Retinal pigment epithelial cell (primary cell): Measurements from ENCODE around the gene TCHHL1.
"Not testable (repeated sequence)": the region's sequence is repeated elsewhere in the genome, so short reads cannot be mapped to it uniquely, and the experiment has no call there.

Experiments used
- DNase-seq: peaks from one replicate; pipeline ENCODE4 v3.0.0-alpha.2; 2010; ENCODE audit warnings: low read depth
- H3K4me3 ChIP-seq: 2 replicates; pipeline ENCODE4 v1.5.1; 2011; ENCODE audit warnings: mild to moderate bottlenecking, low read length, control low read depth, moderate library complexity
- CTCF ChIP-seq: conservative IDR thresholded peaks from 2 replicates; pipeline ENCODE4 v1.5.1; 2011; ENCODE audit warnings: low read depth, low read length, control low read depth, inconsistent platforms

The TCHHL1 gene

DNA sequence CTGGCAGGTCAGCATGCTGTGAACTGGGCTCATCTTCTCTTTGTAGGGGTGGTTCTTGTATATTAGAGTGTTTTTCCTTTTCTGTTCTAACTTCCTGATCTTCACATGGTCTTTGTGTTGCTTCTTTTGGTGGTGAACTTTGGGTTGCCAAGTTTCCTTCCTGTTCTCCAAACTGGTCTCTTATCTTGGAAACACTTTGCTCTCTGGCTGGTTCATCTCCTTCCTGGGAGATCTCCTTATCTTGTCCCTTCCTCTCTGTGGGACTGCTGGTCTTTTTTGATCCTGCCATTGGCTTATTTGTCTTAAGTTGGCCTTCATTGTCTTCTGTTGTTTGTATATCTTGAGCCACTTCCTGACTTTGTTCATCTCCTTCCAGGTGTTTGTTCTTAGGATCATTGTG lies 2.1 kb downstream of the TCHHL1 start:
- no peak overlapping the region for H3K4me3 ChIP-seq
- no peak for DNase-seq
- no peak for TF ChIP-seq CTCF

GRCh38 chr1:152084853-152085252 lies 4.0 kb downstream of the TCHHL1 start:
- no peak overlapping the region for H3K4me3 ChIP-seq
- DNase-seq, result no peak
- no peak for TF ChIP-seq CTCF

- DNase-seq, H3K4me3 ChIP-seq: not testable (repeated sequence)
Observed at GRCh38 chr1:152081026-152081425, 7.8 kb downstream of the TCHHL1 start.

DNA sequence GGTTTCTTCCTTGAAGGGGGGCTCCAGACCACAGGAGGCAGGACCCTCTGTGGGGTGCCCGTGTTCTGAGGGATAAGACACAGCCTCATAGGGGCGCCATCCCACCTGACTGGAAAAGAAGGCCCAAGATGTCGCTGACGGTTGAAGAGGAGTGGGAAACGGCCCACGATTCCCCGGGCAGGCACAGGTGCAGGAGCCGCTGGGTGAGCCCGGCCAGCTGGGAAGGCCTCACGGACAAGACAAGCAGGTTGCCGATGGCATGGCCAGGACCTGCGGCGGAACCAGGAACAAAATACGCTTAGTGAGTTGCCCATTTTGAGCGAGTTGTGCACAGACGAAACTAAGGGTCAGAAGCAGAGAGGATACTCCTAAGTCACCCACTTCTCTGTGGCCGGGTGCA lies 8.4 kb downstream of the TCHHL1 start:
- H3K4me3 ChIP-seq, result not testable (repeated sequence)

DNA sequence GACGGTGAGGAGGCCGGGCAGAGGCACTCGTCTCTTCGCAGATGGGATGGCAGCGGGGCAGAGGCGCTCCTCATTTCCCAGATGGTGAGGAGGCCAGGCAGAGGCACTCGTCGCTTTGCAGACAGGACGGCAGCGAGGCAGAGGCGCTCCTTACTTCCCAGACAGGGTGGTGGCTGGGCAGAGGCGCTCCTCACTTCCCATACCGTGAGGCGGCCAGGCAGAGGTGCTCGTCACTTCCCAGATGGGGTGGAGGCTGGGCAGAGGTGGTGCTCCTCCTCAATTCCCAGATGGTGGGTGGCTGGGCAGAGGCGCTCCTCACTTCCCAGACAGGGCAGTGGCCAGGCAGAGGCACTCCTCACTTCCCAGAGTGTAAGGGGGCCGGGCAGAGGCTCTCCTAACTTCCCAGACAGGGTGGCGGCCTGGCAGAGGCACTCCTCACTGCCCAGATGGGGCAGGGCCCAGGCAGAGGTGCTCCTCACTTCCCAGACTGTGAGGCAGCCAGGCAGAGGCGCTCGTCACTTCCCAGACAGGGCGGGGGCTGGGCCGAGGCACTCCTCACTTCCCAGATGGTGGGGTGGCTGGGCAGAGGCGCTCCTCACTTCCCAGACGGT lies 9.9 kb downstream of the TCHHL1 start:
- TF ChIP-seq CTCF, result no peak
- no peak overlapping the region for H3K4me3 ChIP-seq
- no peak for DNase-seq

More for the DNA sequence above, 8.4 kb downstream of the TCHHL1 start:
- not testable (repeated sequence) for DNase-seq

DNA sequence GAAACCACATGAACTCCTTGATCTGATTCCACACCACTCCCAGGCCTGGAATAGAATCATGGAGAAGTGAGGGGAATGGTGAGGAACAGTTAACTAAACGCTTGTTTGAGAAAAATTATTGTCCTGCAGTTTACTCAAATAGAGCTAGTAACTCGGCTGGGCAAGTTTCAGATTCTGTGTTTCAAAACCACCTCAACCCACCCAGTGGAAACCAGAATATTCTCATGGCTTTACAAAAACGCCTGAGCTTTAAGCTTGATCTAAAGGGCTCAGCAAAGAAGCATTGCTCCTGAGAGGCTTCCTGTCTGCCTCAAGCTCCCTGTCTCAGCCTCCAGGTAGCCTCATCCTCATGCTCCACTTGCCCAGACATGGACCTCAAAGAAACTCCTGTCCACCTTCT lies 16.6 kb downstream of the TCHHL1 start:
- no peak for TF ChIP-seq CTCF
- H3K4me3 ChIP-seq, result no peak overlapping the region
- no peak for DNase-seq

DNA sequence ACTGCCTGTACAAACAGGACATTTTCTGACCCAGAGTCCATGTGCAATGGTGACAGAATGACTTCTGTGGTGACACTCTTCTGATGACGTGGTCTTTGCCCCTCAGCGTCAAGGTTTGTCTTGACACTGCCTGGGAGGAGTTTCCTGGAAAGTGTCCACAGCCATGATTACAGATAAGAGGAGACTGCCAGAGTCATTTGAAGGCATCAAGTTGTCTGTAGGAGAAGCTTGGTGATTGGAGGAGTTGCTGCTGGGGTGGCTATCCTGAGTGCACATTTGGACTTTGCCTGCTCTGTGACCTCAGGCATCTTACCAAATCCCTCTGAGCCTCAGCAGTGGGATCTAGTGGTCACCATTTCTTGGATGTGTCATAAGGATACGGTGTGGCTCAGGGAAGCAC lies 17.7 kb downstream of the TCHHL1 start:
- TF ChIP-seq CTCF, result no peak
- no peak for DNase-seq
- H3K4me3 ChIP-seq, result no peak overlapping the region

DNA sequence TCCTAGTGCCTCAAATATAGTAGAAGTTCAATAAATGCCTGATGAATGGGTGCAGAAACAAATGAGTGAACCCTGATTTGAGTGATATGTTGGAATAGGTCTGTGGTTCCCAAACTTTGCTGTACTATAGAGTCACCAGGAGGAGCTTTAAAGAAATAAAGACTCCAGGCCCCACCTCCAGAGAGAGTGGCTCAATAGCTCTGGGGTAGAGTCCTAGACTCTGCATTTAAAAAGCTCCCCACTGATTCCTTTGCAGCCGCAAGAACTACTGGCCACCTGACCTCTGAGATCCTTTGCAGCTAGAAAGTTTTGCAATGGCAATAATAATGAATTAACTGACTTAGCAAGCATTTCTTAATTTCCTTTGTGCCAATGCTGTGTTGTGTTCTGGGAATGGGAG lies 20.9 kb downstream of the TCHHL1 start:
- DNase-seq, result no peak
- TF ChIP-seq CTCF, result no peak
- H3K4me3 ChIP-seq, result no peak overlapping the region
